GM10847 (cell line): ENCODE results near the gene GBP2.

Experiments
- POLR2A ChIP-seq: IDR thresholded peaks from 2 replicates; pipeline ENCODE4 v1.6.1; 2011; ENCODE audit not compliant: insufficient read length; ENCODE audit errors: extremely low read depth

GBP2 gene

GRCh38 chr1:89085781-89086180 lies 40.1 kb downstream of the GBP2 start:
- no peak for TF ChIP-seq POLR2A

- no peak for TF ChIP-seq POLR2A
These were observed 44.9 kb downstream of the GBP2 start for GRCh38 chr1:89081005-89081404.

- TF ChIP-seq POLR2A = no peak
These were observed 55.4 kb downstream of the GBP2 start for GRCh38 chr1:89070509-89070908.

GRCh38 chr1:89069951-89070350 lies 56.0 kb downstream of the GBP2 start:
- no peak for TF ChIP-seq POLR2A

GRCh38 chr1:89068291-89068690 lies 57.6 kb downstream of the GBP2 start:
- TF ChIP-seq POLR2A = no peak

GRCh38 chr1:89065079-89065868 lies 60.6 kb downstream of the GBP2 start, which contains the start of gene GBP1:
TSS of gene GBP1 (minus strand) at chr1:89065208. CDS start at chr1:89063234, 1,974 bp downstream.
- no peak for TF ChIP-seq POLR2A

GRCh38 chr1:89064632-89065031 lies 61.3 kb downstream of the GBP2 start:
- no peak for TF ChIP-seq POLR2A

- no peak for TF ChIP-seq POLR2A
These were observed 62.8 kb downstream of the GBP2 start for GRCh38 chr1:89063094-89063493.

- TF ChIP-seq POLR2A = no peak
These were observed 65.8 kb downstream of the GBP2 start for GRCh38 chr1:89060091-89060490.
